GM21825 (cell line): ENCODE results near the gene TNFRSF11A.

Source experiments
- ATAC-seq: cut with Tn5 transposase; IDR thresholded peaks from one replicate; pipeline ENCODE4 v1.9.1; 2021; ENCODE audit warnings: mild to moderate bottlenecking, moderate library complexity; ENCODE audit not compliant: unreplicated experiment

TNFRSF11A gene

GRCh38 chr18:62341473-62341872 is 16.4 kb downstream of the TNFRSF11A start:
- no peak for ATAC-seq

GRCh38 chr18:62342884-62343283 is 17.8 kb downstream of the TNFRSF11A start:
- ATAC-seq = no peak

- ATAC-seq = no peak
Measured at GRCh38 chr18:62343316-62343715, 18.2 kb downstream of the TNFRSF11A start.

- no peak for ATAC-seq
Measured at GRCh38 chr18:62345909-62346308, 20.8 kb downstream of the TNFRSF11A start.

- no peak for ATAC-seq
Measured at GRCh38 chr18:62346333-62347088, 21.4 kb downstream of the TNFRSF11A start.

- ATAC-seq = no peak
Measured at GRCh38 chr18:62347089-62347506, 22.0 kb downstream of the TNFRSF11A start.

- no peak for ATAC-seq
Measured at GRCh38 chr18:62348474-62348873, 23.4 kb downstream of the TNFRSF11A start.

- no peak for ATAC-seq
Measured at GRCh38 chr18:62353170-62353569, 28.1 kb downstream of the TNFRSF11A start.

GRCh38 chr18:62354151-62354550 is 29.0 kb downstream of the TNFRSF11A start:
- no peak for ATAC-seq

GRCh38 chr18:62357079-62357719 is 32.1 kb downstream of the TNFRSF11A start:
- ATAC-seq = no peak

GRCh38 chr18:62360805-62361204 is 35.7 kb downstream of the TNFRSF11A start:
- ATAC-seq = no peak

GRCh38 chr18:62361288-62361687 is 36.2 kb downstream of the TNFRSF11A start:
- ATAC-seq = no peak

- no peak for ATAC-seq
Measured at GRCh38 chr18:62364558-62364957, 39.4 kb downstream of the TNFRSF11A start.

GRCh38 chr18:62365420-62365819 is 40.3 kb downstream of the TNFRSF11A start:
- no peak for ATAC-seq

- no peak for ATAC-seq
Measured at GRCh38 chr18:62366992-62367391, 41.9 kb downstream of the TNFRSF11A start.

GRCh38 chr18:62368100-62368499 is 43.0 kb downstream of the TNFRSF11A start:
- peak; percentile 57 for ATAC-seq

- ATAC-seq = no peak
Measured at GRCh38 chr18:62369129-62369644, 44.1 kb downstream of the TNFRSF11A start.

GRCh38 chr18:62370366-62370765 is 45.3 kb downstream of the TNFRSF11A start:
- ATAC-seq = no peak

GRCh38 chr18:62371436-62371835 is 46.3 kb downstream of the TNFRSF11A start:
- no peak for ATAC-seq

GRCh38 chr18:62372156-62372555 is 47.0 kb downstream of the TNFRSF11A start:
- peak; percentile 62 for ATAC-seq

- no peak for ATAC-seq
Measured at GRCh38 chr18:62372882-62373281, 47.8 kb downstream of the TNFRSF11A start.

GRCh38 chr18:62374410-62374965 is 49.4 kb downstream of the TNFRSF11A start:
- no peak for ATAC-seq
